Measurements from ENCODE around the gene TNFRSF19.
"Not testable (repeated sequence)": the region's sequence is repeated elsewhere in the genome, so short reads cannot be mapped to it uniquely, and the experiment has no call there.

The TNFRSF19 gene

DNA sequence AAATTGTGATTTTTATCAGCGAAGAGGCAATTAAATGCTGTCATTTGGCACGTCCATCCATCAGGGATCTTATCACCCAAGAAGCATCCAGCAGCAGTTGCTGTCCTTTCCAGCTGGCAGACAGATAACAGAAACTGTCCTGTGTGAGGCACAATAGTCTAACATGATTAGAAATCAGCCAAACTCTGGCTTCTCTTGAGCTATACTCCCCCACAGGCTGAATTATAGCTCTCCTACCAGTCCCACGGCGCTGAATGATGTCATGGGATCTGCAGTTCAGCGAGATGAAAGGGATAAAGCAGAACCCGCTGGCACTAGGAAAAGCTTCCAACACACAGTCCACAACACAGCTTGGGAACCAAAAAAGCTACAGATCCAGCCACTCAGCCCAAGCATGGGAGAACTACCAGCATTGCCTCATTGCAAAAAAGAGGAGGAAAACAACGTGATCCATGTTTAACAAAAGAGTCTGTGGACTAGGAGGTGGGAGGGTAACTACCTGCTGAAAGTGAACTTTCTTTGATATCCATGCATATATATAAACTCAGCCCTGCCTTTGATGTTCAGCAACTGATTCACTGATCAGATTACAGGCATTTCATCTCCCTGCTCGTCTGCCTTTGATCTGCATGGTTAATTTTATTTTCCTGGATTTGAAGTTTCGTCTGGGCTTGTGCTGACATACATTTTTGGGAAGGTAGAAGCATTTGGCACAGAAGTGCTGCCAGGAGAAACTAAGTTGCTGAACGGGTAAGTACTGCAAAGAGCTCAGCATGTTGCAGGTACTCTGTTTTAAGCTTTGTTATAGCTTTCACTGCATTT is at the start of gene TNFRSF19:
Gene TNFRSF19 (plus strand): TSS at position 314 of the 822 bp plus-strand sequence. CDS start 19,772 bp downstream, outside the sequence.
- peak; percentile 81 for DNase-seq

DNA sequence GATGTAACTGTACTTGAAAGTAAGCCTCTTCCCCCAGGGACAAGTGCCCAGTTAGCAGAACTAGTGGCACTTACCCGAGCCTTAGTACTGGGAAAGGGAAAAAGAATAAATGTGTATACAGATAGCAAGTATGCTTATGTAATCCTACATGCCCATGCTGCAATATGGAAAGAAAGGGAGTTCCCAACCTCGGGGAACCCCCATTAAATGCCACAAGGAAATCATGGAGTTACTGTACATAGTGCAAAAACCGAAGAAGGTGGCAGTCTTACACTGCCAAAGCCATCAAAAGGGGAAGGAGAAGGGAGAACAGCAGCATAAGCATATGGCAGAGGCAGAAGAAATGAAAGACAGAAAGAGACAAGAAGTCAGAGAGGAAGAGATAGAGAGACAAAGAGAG is 40.3 kb upstream of the TNFRSF19 start:
- not testable (repeated sequence) for DNase-seq

DNA sequence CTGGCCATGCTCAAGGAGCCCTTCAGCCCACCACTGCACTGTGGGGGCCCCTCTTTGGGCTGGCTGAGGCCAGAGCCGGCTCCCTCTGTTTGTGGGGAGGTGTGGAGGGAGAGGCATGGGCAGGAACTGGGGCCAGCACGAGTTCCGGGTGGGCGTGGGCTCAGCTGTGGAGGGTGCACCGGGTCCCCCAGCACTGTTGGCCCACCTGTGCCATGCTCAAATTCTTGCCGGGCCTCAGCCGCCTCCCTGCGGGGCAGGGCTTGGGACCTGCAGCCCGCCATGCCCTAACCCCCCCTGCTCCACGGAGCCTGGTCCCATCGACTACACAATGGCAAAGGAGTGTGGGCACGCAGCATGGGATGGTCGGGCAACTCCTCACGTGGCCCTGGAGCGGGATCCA is 38.8 kb upstream of the TNFRSF19 start:
- DNase-seq, result no peak

DNA sequence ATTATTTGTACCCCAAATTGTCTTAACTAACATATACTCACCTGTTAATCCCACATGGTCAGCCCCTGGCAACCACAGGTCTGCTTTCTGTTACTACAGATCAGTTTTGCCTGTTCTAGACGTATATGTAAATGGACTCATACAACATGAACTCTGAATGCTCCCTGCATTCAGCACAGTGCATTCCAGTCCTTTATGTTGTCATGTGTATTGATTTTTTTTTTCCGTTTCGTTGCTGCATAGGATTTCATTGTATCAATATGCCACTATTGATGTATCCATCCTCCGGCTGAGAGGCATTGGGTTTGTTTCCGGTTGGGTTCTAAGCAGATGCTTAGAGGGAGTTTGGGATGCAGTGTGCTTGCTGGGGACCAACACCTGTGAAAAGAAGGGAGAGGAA is 36.1 kb upstream of the TNFRSF19 start:
- no peak for DNase-seq

DNA sequence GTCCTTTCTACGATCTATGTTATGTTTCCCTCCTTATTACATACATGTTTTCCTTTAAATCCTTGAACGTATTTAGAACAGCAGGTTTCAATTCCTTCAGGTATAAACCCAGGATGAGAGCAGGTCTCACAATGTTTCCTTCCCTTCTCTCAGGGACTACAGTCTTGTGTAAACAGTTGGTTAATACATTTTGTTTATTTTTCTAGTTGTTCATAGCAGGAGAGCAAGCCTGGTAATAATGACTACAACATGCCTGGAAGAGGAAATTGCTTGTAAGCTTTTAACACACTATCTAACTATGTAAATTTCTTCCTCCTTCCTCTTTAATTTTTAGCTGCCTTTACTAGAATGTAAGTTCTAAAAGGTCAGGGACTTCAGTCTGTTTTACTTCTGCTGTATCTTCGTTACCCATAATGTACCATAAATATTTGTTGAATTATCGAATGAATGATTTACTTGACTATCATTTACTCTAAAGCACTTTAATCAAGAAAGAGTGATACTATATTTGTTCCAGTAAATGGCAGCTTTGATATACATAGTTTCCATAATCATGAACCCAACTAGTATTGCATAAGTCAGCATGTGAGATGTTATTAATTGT is 28.9 kb upstream of the TNFRSF19 start:
- DNase-seq, result no peak

GRCh38 chr13:23544668-23545067 is 25.5 kb upstream of the TNFRSF19 start:
- no peak for DNase-seq

DNA sequence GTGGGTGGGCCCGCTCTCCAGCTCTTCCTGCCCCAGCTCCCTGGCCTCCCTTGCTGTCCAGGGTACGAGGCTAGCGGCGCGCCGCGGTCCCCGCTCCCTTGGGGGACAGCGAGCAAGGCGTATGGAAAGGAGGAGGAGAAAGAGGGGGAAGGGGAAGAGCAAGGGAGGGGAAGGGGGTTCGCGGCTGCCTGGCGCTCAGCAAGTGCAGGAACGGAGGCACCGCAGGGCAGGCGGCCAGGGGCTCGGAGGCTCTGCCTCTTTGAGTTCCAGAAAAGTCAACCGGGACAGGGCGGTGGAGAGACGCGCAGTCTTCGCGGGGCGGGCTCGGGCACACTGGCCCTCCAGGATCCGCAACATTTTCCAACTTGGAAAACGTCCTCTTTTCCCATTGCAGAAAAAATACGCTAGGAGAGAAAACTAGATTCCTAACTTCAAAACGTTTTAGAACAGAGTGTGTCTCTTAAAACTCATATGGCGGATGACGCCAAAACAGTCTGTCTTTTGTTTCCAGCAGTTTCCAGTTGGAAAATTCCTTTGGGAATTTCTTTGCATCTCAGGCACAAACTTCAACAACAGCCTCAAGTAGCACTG is 23.1 kb upstream of the TNFRSF19 start:
- no peak for DNase-seq

DNA sequence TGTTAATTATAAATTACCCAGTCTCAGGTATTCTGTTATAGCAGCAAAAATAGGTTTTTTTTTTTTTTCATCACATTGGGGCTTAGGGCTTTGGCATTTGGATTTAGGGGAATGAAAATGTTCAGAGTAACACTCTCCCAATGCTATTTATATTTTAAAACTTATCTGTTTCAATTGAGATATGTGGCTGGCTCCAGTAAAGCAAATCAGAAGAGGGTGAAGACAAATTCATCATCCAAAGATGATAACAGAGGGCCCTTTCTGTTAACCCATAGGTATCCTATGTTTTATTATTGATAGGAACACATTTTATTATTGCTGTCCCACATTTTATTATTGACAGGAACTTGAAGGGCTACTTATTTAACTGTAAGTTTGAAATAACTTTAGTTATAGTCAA is 20.5 kb upstream of the TNFRSF19 start:
- DNase-seq, result no peak

DNA sequence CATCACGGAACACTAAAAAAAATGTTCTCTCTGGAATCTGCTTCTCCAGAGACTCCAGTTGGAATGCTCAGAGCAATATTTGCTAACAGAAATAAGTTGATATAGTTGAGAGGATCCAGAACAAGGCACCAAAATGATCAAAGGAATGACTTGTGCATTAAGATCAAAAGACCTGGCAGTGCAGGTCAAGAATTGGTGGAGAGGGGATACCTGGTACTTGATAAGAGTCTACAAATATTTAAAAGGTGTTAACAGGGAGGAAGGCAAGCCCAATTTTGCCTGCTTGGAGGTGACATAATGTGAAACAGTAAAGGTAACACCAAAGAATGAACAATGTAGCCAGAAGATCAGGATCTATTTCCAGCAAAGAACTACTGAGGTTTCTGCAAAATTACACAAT is 20.0 kb upstream of the TNFRSF19 start:
- no peak for DNase-seq

DNA sequence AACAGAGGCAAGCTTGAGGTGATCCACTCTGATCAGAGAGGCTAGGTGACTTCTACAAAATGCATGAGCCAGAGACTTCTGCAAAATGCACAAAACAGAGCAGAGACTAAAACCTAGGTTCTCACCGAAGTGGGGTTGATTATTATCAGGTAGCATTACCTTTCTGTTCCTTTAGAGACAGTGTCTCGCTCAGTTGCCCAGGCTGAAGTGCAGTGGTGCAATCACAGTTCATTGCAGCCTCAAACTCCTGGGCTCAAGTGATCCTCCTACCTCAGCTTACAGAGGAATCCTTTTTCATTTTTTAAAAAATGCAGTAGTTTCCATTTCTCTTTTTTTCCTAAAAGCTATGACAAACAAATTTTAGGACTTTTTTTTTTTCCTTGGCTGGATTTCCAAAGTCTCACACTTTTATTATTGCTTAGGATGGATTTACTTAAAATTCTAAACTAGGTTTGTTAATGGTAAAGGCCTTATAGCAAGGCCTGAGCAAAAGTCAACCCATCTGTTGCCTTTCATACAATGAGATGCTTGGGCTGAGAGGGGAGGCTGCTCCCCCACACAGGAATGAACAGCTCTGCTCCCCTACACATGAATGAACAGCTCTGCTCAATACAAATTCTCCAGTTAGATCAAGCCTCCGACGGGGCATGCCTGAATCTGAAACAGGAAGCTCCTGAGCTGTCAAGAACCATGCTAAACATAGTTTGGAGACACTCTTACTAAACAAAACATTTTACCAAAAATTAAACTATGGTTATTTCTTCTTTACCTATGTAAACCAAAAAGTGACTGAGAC is 18.8 kb upstream of the TNFRSF19 start:
- DNase-seq, result no peak

- no peak for DNase-seq
These were observed 18.0 kb upstream of the TNFRSF19 start for GRCh38 chr13:23552171-23552570.

DNA sequence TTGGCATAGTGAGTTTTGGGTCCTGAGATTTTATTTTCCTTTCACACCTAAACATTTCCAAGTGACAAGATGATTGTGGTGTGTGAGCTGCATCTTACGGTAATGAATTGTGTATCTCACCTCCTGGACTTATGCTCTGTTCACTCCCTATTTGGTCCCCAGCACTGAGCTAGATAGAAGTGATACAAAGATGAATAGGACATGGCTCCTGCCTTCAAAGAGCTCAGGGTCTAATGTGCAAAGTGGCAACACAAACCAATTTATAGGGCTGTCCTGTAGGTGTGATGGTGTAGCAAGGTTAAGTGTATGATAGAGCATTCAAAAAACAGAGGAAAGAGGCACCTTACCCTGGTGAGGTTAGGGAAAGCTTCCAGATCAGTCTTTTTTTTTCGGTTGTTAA is 17.6 kb upstream of the TNFRSF19 start:
- no peak for DNase-seq

GRCh38 chr13:23554000-23554399 is 16.2 kb upstream of the TNFRSF19 start:
- no peak for DNase-seq

DNA sequence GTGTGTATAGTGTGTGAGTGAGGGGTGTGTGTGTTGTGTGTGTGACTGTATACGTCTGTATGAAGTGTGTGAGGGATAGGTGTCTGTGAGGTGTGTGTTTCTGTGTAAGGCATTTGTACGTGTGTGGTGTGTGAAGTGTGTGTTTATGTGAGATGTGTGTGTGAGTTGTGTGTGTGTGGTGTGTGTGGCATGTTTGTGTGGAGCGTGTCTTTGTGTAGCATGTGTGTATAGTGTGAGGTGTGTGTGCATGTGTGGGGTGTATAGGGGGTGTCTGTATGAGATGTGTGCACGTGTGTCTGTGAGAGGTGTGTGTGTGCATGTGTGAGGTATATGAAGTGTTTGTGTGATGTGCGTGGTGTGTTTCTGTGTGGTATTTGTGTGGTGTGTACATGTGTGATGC is 13.2 kb upstream of the TNFRSF19 start:
- DNase-seq, result no peak

DNA sequence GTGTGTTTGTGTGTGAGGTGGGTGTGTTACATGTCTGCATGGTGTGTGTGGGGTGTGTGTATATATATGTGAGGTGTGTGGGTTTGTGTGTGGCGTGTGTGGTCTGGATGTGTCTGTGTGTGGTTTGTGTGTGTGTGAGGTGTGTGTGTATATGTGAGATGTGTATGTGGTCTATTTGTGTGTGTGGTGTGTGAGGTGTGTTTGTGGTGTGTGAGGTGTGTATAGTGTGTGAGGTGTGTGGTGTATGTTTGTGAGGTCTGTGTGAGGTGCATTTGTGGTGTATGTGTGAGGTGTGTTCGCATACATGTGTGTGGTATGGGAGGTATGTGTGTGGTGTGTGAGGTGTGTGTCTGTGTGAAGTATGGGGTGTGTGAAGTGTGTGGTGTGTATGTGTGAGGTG is 12.5 kb upstream of the TNFRSF19 start:
- no peak for DNase-seq

- DNase-seq, result no peak
These were observed 11.3 kb upstream of the TNFRSF19 start for GRCh38 chr13:23558675-23559536.

- DNase-seq, result no peak
These were observed 9.6 kb upstream of the TNFRSF19 start for GRCh38 chr13:23560571-23561089.

- DNase-seq, result no peak
These were observed 9.0 kb upstream of the TNFRSF19 start for GRCh38 chr13:23561261-23561660.

DNA sequence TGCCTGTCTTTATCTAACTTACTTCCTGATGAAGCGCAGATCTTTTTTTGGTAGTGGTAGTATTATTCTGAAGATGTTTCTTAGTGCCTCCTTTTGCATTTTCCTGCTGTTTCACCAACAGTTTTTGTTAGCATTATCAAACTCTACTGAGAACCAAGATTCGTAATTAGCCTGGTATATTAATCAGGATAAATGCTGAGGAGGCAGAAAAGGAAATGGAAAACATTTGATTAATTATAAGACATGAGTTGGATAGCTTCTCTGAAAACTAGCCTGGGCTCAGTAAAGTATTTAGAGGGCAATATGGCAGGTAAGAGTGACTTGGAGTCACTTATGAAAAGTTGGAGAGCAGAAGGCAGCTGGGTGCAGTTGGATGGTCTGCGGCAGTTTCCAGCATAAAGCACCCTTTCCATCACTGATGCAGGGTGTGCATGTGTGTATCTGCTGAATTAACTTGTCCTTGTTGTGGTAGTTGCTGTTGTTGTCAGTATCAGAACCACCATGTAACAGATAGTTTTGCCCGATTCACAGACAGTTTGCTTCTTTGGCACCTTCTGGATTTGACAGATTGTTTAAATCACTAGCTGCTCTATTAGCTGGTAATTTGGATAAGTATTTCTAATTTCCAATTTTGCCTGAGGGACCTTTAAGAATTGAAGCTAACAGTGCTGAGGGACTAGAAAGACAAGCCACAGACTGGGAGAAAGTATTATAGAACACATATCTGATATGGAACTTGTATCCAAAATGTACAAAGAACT is 6.9 kb upstream of the TNFRSF19 start:
- no peak for DNase-seq

GRCh38 chr13:23567906-23568460 is 2.2 kb upstream of the TNFRSF19 start:
- DNase-seq, result no peak

GRCh38 chr13:23570921-23571315 is 706 bp downstream of the TNFRSF19 start:
- peak; percentile 36 for DNase-seq
